Sigmoid colon (tissue), 4 donors: ENCODE data around the gene OR10V1.
A peak's percentile ranks its signal among the peaks of the same experiment; 100 is the strongest.

Experiments used
- EP300 ChIP-seq, 4 donors: sonication (generic); formaldehyde crosslinking; IDR thresholded peaks; one replicate each; pipeline ENCODE4 v1.6.1; 2017; ENCODE audit warnings: antibody characterized with exemption in 4 of 4
- POLR2A ChIP-seq, 2 donors: fragments of 450-650 bp; IDR thresholded peaks; one replicate each; pipeline ENCODE4 v1.6.1; 2016; ENCODE audit warnings: antibody characterized with exemption in 2 of 2, mild to moderate bottlenecking in 2 of 2, moderate library complexity in 2 of 2
- POLR2AphosphoS5 ChIP-seq, 4 donors: sonication (generic); formaldehyde crosslinking; IDR thresholded peaks; one replicate each; pipeline ENCODE4 v1.6.1; 2017; ENCODE audit warnings: antibody characterized with exemption in 4 of 4
- TF ChIP-seq, protein P1 (sequence below), 4 experiments: fragments of 450-650 bp in 3 of 4; fragments of 200-600 bp in 1 of 4; IDR thresholded peaks; one replicate each; pipeline ENCODE4 v1.5.1; 2016 to 2019; ENCODE audit warnings: antibody characterized with exemption in 4 of 4, mild to moderate bottlenecking in 3 of 4, moderate library complexity in 2 of 4

DNA sequence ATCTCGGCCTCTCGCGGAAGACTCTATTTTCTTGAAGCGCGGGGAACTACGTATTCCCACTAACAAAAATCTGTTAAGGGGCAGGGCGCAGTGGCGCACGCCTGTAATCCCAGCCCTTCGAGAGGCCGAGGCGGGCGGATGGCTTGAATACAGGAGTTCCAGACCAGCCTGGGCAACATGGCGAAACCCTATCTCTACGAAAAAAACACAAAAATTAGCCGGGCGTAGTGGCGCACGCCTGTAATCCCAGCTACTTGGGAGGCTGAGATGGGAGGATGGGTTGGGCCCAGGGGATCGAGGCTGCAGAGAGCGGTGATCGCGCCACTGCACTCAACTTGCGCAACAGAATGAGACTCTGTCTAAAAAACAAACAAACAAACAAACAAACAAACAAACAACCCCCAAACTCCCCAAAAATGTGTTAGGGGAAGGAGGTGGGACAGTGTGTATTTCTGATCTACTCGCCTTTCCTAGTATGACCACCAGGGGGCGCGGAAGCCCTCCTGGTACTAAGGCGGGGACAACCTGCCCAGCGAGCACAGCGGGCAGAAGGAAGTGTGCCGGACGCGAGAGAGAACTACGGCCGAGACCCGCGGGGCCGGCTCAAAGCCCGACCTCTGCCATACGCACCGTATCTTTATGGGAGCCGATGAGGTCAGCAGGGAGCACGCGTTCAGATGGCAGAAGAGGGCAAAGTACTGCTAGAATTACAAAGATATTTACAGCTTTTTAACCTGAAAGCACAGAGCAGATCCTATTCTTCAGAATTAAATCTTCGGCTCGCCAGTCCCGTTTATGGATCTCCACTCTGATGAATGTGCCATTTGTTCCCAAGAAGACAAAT, 40.2 kb upstream of the OR10V1 start:
- TF ChIP-seq, protein P1, sequence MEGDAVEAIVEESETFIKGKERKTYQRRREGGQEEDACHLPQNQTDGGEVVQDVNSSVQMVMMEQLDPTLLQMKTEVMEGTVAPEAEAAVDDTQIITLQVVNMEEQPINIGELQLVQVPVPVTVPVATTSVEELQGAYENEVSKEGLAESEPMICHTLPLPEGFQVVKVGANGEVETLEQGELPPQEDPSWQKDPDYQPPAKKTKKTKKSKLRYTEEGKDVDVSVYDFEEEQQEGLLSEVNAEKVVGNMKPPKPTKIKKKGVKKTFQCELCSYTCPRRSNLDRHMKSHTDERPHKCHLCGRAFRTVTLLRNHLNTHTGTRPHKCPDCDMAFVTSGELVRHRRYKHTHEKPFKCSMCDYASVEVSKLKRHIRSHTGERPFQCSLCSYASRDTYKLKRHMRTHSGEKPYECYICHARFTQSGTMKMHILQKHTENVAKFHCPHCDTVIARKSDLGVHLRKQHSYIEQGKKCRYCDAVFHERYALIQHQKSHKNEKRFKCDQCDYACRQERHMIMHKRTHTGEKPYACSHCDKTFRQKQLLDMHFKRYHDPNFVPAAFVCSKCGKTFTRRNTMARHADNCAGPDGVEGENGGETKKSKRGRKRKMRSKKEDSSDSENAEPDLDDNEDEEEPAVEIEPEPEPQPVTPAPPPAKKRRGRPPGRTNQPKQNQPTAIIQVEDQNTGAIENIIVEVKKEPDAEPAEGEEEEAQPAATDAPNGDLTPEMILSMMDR (IDR thresholded peaks at IDR 0.05), result peak; percentile 79 to 94 (median 92)
- TF ChIP-seq POLR2A (IDR thresholded peaks at IDR 0.05) (no peak), EP300 (IDR thresholded peaks at IDR 0.05) (no peak), POLR2AphosphoS5 (IDR thresholded peaks at IDR 0.05) (peak in 3 of 4 donors; percentile 44 to 54 (median 48))
